ENCODE data around the gene CLIP1. TPM values are rescaled to one million over a fixed set of nuclear protein-coding genes. Genes with fewer than 3 reads are reported as not detected.

The CLIP1 gene
- total RNA-seq, 1 donor = 103 TPM

DNA sequence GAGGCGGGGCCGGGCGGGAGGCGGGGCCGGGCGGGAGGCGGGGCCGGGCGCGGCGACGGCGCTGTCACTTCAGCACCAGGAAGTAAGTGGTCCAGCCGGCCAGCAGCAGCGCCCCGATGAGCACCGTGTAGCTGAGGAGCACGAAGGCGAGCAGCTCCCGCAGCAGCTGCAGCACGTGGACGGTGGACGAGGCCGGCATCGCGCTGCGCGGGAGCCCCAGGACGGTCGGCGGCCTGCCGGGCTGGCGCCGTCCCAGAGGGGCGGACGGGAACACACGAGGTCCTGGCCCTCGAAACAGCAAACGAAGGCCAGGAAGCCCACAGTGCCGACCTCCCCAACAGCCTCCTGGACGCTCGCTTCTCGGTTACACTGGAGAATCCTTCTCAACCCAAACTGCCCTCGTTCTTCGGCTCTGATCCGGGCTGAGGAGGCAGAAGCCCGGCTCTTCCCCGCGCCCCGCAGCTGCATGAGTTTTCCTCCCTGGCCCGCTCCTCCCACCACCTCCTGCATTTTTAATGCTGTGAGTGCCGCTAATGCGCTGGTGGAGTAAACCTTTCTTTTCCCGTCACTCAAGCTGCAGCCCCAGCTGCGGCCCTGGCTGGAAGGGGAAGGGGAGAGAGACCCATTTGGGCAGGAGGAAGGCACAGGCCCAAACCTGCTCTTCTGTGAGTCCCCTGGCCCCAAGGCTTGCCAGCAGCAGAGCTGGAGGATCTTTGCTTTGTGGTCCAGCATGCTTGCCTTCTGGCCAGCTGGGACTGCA lies 195.9 kb downstream of the CLIP1 start:
- Histone ChIP-seq H4K20me1 (ENCODE audit: insufficient read depth, low read length) (peaks cover 29% of the 10 kb centered on the region), H3K27me3 (ENCODE audit: insufficient read depth, low read length) (no peaks in the 10 kb centered on the region), H3K4me3 (ENCODE audit: insufficient read depth, low read length) (peak overlapping the region; percentile 55), H3K9me3 (ENCODE audit: low read depth, low read length) (no peaks in the 10 kb centered on the region), H2AFZ (ENCODE audit: low read length) (peak overlapping the region; percentile 41), H3K79me2 (ENCODE audit: insufficient read depth, low read length) (peaks cover 40% of the 10 kb centered on the region), H3K4me1 (ENCODE audit: insufficient read depth, low read length) (peaks cover 19% of the 10 kb centered on the region), H3K4me2 (ENCODE audit: insufficient read depth, low read length) (peak overlapping the region; percentile 67), H3K36me3 (ENCODE audit: insufficient read depth, low read length) (peaks cover 28% of the 10 kb centered on the region), H3K27ac (ENCODE audit: low read depth, low read length) (no peak overlapping the region)
- no peak for DNase-seq (ENCODE audit: insufficient read length, low spot score, missing footprints)
- TF ChIP-seq, protein P1, sequence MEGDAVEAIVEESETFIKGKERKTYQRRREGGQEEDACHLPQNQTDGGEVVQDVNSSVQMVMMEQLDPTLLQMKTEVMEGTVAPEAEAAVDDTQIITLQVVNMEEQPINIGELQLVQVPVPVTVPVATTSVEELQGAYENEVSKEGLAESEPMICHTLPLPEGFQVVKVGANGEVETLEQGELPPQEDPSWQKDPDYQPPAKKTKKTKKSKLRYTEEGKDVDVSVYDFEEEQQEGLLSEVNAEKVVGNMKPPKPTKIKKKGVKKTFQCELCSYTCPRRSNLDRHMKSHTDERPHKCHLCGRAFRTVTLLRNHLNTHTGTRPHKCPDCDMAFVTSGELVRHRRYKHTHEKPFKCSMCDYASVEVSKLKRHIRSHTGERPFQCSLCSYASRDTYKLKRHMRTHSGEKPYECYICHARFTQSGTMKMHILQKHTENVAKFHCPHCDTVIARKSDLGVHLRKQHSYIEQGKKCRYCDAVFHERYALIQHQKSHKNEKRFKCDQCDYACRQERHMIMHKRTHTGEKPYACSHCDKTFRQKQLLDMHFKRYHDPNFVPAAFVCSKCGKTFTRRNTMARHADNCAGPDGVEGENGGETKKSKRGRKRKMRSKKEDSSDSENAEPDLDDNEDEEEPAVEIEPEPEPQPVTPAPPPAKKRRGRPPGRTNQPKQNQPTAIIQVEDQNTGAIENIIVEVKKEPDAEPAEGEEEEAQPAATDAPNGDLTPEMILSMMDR (IDR thresholded peaks at IDR 0.05; ENCODE audit: extremely low read depth, low read depth, low read length) = no peak

DNA sequence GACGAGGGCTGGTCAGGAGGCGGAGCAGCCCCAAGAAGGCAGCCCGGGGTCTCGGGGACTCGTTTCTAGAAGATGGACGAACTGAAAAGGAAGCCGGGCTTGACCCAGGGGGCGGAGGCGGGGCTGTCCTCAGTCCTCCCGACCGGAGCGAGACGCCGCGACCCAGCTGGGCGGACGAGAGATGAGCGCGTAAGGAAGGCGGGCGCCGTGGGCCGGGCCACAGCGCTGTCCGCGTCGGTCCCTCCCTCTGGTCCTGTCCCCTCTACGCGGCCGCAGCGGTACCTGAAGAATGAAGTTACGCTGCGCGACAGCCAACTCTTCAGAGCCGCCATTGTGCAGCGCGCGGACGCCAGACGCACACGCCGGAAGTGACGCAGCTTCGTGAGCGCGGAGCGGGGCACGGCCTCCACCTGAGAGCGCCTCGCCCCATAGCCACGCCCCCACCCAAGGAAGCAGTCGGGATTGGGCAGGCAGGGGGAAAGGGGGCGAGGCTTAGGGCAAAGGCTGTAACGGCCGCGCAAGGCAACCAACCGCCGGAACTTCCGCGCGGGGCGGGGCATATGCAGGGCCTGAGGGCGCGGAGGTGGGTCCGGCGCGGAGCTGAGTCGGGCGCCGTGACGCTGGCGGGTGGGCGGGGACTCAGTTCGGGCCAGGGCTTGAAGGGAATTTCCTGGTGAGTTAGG lies 196.6 kb downstream of the CLIP1 start, which contains the start of gene DIABLO:
Gene DIABLO, minus strand, starts transcription at position 370 of the 683 bp plus-strand sequence. Its CDS starts 38 bp downstream, at position 332.
- Histone ChIP-seq H3K4me3 (ENCODE audit: insufficient read depth, low read length) (peak within 1 kb of the TSS; percentile 99), H3K4me1 (ENCODE audit: insufficient read depth, low read length) (peaks cover 19% of the 10 kb centered on the region), H3K27me3 (ENCODE audit: insufficient read depth, low read length) (no peaks in the 10 kb centered on the region), H3K79me2 (ENCODE audit: insufficient read depth, low read length) (peaks cover 48% of the 10 kb centered on the region), H3K27ac (ENCODE audit: low read depth, low read length) (peak within 1 kb of the TSS; percentile 94), H4K20me1 (ENCODE audit: insufficient read depth, low read length) (peaks cover 33% of the 10 kb centered on the region), H2AFZ (ENCODE audit: low read length) (peak within 1 kb of the TSS; percentile 97), H3K36me3 (ENCODE audit: insufficient read depth, low read length) (peaks cover 29% of the 10 kb centered on the region), H3K4me2 (ENCODE audit: insufficient read depth, low read length) (peak within 1 kb of the TSS; percentile 90), H3K9me3 (ENCODE audit: low read depth, low read length) (no peaks in the 10 kb centered on the region)
- TF ChIP-seq, protein P1 (IDR thresholded peaks at IDR 0.05; ENCODE audit: extremely low read depth, low read depth, low read length) = no peak
- peak; percentile 99 for DNase-seq (ENCODE audit: insufficient read length, low spot score, missing footprints)

Other genes starting within 250 kb of the CLIP1 start
- not detected in 2 replicates for gene IL31, start 248.4 kb downstream of the CLIP1 start, total RNA-seq
- 1.8 and 2.9 TPM in 2 replicates for gene LRRC43, start 239.5 kb downstream of the CLIP1 start, total RNA-seq
- not detected in 2 replicates for gene B3GNT4, start 219.0 kb downstream of the CLIP1 start, total RNA-seq
- 53.6 and 64.4 TPM in 2 replicates for gene DIABLO, start 196.6 kb downstream of the CLIP1 start, total RNA-seq
- 18.5 and 20.0 TPM in 2 replicates for gene VPS33A, start 156.2 kb downstream of the CLIP1 start, total RNA-seq
- 18.9 and 22.8 TPM in 2 replicates for gene ZCCHC8, start 78.3 kb upstream of the CLIP1 start, total RNA-seq
- gene RSRC2, start 104.3 kb upstream of the CLIP1 start, total RNA-seq = 41.8 and 43.1 TPM in 2 replicates
- gene KNTC1, start 104.6 kb upstream of the CLIP1 start, total RNA-seq = 12.3 and 14.7 TPM in 2 replicates

All from osteoblast (primary cell).